ENCODE results near the gene NADSYN1.

The NADSYN1 gene

DNA sequence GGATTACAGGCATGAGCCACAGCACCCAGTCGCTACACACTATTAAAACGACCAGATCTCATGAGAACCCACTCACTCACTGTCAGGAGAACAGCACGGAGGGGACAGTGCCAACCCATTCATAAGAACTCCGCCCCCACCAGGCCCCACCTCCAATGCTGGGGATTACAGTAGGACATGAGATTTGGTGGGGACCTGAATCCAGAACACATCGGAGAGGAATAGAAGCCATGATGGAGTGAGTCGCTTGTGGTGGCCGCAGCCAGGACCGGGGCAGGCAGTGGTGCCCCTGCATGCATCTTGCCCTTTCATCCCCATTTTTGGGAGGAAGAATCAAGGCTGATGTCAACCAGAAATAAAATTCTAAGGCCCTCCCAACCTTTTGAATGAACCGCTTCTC is 8.7 kb downstream of the NADSYN1 start:
- no peak overlapping the region for H3K4me3 ChIP-seq (ENCODE audit: low read depth, low read length)
- TF ChIP-seq CTCF (conservative IDR thresholded peaks at IDR 0.05; ENCODE audit: low read depth, low read length): no peak
- DNase-seq (ENCODE audit: low read depth): no peak

- no peak overlapping the region for H3K4me3 ChIP-seq (ENCODE audit: low read depth, low read length)
- no peak for TF ChIP-seq CTCF (conservative IDR thresholded peaks at IDR 0.05; ENCODE audit: low read depth, low read length)
- no peak for DNase-seq (ENCODE audit: low read depth)
Observed at GRCh38 chr11:71462726-71463125, 9.7 kb downstream of the NADSYN1 start.

DNA sequence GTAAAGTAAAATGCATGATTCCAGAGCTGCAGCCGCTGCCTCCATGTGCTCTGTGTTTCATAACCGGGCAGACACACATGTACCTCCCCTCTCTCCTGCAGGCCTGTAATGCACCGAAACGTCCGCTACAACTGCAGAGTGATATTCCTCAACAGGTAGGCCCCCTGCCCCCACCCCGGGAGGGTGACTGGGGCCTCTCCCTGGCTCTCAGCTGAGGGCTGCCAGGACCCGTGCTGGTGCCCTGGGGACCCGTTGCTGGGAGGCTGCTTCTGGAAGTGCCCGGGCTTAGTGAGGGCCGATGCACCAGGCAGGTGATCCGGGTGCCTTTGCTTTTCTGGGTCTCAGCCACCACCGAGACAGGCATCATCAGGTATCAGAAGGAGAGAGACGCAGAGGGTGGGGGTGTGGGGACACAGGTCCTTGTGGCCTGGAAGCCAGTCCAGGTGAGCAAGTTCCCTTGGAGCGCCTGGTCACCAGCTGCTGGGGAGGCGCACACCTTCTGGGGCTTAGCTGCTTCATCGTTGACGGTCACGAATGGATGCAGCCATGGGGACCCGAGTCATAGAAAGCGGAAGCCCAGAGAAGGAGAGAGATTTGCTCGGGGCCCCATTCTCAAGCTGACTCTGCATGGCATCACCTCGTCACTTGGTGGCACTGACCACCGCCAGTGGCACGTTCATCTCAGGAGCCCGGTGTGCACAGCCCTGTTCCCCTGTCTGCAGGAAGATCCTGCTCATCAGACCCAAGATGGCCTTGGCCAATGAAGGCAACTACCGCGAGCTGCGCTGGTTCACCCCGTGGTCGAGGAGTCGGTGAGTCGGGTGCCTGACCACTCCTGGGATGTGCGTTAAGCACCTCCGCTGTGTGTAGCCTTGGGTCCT is 10.6 kb downstream of the NADSYN1 start:
- no peak overlapping the region for H3K4me3 ChIP-seq (ENCODE audit: low read depth, low read length)
- DNase-seq (ENCODE audit: low read depth): no peak
- TF ChIP-seq CTCF (conservative IDR thresholded peaks at IDR 0.05; ENCODE audit: low read depth, low read length): no peak

- H3K4me3 ChIP-seq (ENCODE audit: low read depth, low read length): no peak overlapping the region
- TF ChIP-seq CTCF (conservative IDR thresholded peaks at IDR 0.05; ENCODE audit: low read depth, low read length): no peak
- no peak for DNase-seq (ENCODE audit: low read depth)
Observed at GRCh38 chr11:71465054-71465453, 12.1 kb downstream of the NADSYN1 start.

GRCh38 chr11:71466358-71466757 is 13.4 kb downstream of the NADSYN1 start:
- peak; percentile 14 for DNase-seq (ENCODE audit: low read depth)
- H3K4me3 ChIP-seq (ENCODE audit: low read depth, low read length): no peak overlapping the region
- TF ChIP-seq CTCF (conservative IDR thresholded peaks at IDR 0.05; ENCODE audit: low read depth, low read length): no peak

DNA sequence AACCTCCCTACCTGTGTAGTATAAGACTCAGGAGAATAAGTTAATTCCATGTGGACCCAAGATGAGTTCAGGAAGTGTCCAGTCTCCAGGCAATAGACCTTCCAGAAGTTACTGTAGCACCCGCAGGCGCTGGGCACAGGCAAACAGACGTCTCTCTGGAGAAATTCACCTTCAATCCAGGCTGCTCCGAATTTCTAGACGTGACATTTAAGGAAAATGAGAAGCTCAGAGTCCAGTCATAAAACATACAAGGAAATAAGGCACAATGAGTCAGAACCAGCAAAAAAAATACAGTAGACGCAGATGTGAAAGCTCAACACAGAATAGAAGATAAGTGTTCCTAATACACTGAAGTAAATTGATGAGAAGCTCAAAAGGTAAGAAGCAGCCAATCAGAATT is 14.2 kb downstream of the NADSYN1 start:
- no peak overlapping the region for H3K4me3 ChIP-seq (ENCODE audit: low read depth, low read length)
- DNase-seq (ENCODE audit: low read depth): no peak
- TF ChIP-seq CTCF (conservative IDR thresholded peaks at IDR 0.05; ENCODE audit: low read depth, low read length): no peak

DNA sequence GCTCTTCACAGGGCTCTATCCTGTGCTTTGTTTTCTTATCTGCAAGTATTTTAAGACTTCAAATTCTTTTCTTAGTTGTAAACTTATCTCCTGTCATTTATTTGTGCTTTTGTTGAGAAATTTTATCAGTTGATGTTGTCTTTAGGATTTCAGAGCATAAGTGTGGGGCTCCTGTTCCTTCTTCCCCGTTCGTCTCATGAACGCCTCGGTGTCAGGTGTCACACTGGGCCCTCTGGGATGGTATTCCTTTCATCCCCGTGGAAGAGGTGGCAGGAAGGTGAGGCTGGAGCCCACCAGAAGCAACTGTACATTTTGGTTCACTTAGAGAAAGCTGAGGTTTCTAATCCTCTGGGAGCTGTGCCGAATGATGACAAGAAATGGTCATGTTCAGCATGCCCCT is 17.9 kb downstream of the NADSYN1 start:
- TF ChIP-seq CTCF (conservative IDR thresholded peaks at IDR 0.05; ENCODE audit: low read depth, low read length): no peak
- no peak for DNase-seq (ENCODE audit: low read depth)
- no peak overlapping the region for H3K4me3 ChIP-seq (ENCODE audit: low read depth, low read length)

Measured in choroid plexus epithelial cell (primary cell).